RWPE2 (cell line): ENCODE results near the gene LIPC.

Source experiments
- ATAC-seq: fragments of 200-7000 bp; cut with Tn5 transposase; 3 replicates; pipeline ENCODE4 v1.9.1; 2021; ENCODE audit warnings: low read depth
- DNase-seq: peaks from one replicate; pipeline ENCODE4 v3.0.0-alpha.2; 2020; ENCODE audit warnings: low spot score
- H3K27ac ChIP-seq: fragments of 450-650 bp; 2 replicates; pipeline ENCODE4 v1.5.1; 2017; ENCODE audit warnings: mild to moderate bottlenecking; ENCODE audit not compliant: poor library complexity, severe bottlenecking
- H3K27me3 ChIP-seq: fragments of 250-450 bp; sonication (Bioruptor Pico); 2 replicates; pipeline ENCODE4 v1.5.1; 2021; ENCODE audit warnings: mild to moderate bottlenecking, moderate library complexity; ENCODE audit not compliant: insufficient read depth, poor library complexity, severe bottlenecking
- H3K36me3 ChIP-seq: fragments of 250-450 bp; sonication (Bioruptor Pico); 2 replicates; pipeline ENCODE4 v1.5.1; 2020; ENCODE audit warnings: low read depth, mild to moderate bottlenecking, moderate library complexity
- H3K4me1 ChIP-seq: fragments of 250-450 bp; sonication (Bioruptor Pico); 2 replicates; pipeline ENCODE4 v1.5.1; 2021; ENCODE audit warnings: mild to moderate bottlenecking, moderate library complexity; ENCODE audit not compliant: insufficient read depth, poor library complexity, severe bottlenecking
- H3K4me3 ChIP-seq: fragments of 250-450 bp; sonication (Bioruptor Pico); 2 replicates; pipeline ENCODE4 v1.5.1; 2021; ENCODE audit warnings: mild to moderate bottlenecking, moderate library complexity; ENCODE audit not compliant: severe bottlenecking
- H3K9me3 ChIP-seq: fragments of 250-450 bp; sonication (Bioruptor Pico); 2 replicates; pipeline ENCODE4 v1.5.1; 2021; ENCODE audit warnings: mild to moderate bottlenecking, moderate library complexity; ENCODE audit not compliant: severe bottlenecking
- CTCF ChIP-seq: fragments of 450-650 bp; IDR thresholded peaks from one replicate; pipeline ENCODE4 v1.5.1; 2017; ENCODE audit warnings: mild to moderate bottlenecking, moderate library complexity; ENCODE audit not compliant: poor library complexity, severe bottlenecking

LIPC gene

GRCh38 chr15:58415636-58416035, 16.2 kb upstream of the LIPC start:
- Histone ChIP-seq H3K4me3 (no peak overlapping the region), H3K9me3 (no peaks in the 10 kb centered on the region), H3K27me3 (no peaks in the 10 kb centered on the region), H3K27ac (no peak overlapping the region), H3K36me3 (no peaks in the 10 kb centered on the region), H3K4me1 (no peaks in the 10 kb centered on the region)
- ATAC-seq (no peak), DNase-seq (no peak)
- TF ChIP-seq CTCF = no peak

GRCh38 chr15:58416963-58417362, 14.8 kb upstream of the LIPC start:
- H3K36me3 ChIP-seq = no peaks in the 10 kb centered on the region
- no peaks in the 10 kb centered on the region for H3K9me3 ChIP-seq
- no peak overlapping the region for H3K4me3 ChIP-seq
- DNase-seq (no peak), ATAC-seq (no peak)
- H3K4me1 ChIP-seq = no peaks in the 10 kb centered on the region
- no peak for TF ChIP-seq CTCF
- no peak overlapping the region for H3K27ac ChIP-seq
- no peaks in the 10 kb centered on the region for H3K27me3 ChIP-seq

- ATAC-seq (no peak), DNase-seq (no peak)
- no peak overlapping the region for H3K4me3 ChIP-seq
- no peak for TF ChIP-seq CTCF
- H3K36me3 ChIP-seq = no peaks in the 10 kb centered on the region
- H3K27ac ChIP-seq = no peak overlapping the region
- no peaks in the 10 kb centered on the region for H3K27me3 ChIP-seq
- no peaks in the 10 kb centered on the region for H3K4me1 ChIP-seq
- H3K9me3 ChIP-seq = no peaks in the 10 kb centered on the region
Observed at GRCh38 chr15:58418135-58418534, 13.7 kb upstream of the LIPC start.

GRCh38 chr15:58419803-58420524, 11.8 kb upstream of the LIPC start:
- Histone ChIP-seq H3K9me3 (no peaks in the 10 kb centered on the region), H3K27me3 (no peaks in the 10 kb centered on the region), H3K27ac (no peak overlapping the region), H3K36me3 (no peaks in the 10 kb centered on the region), H3K4me1 (no peaks in the 10 kb centered on the region), H3K4me3 (no peak overlapping the region)
- ATAC-seq (no peak), DNase-seq (no peak)
- TF ChIP-seq CTCF = no peak

GRCh38 chr15:58420579-58421043, 11.2 kb upstream of the LIPC start:
- DNase-seq = no peak
- H3K4me1 ChIP-seq = no peaks in the 10 kb centered on the region
- H3K4me3 ChIP-seq = no peak overlapping the region
- TF ChIP-seq CTCF = no peak
- H3K27ac ChIP-seq = no peak overlapping the region
- no peak for ATAC-seq
- H3K27me3 ChIP-seq = no peaks in the 10 kb centered on the region
- no peaks in the 10 kb centered on the region for H3K9me3 ChIP-seq
- H3K36me3 ChIP-seq = no peaks in the 10 kb centered on the region
